Measurements from ENCODE around the gene ZNF124.

DNA sequence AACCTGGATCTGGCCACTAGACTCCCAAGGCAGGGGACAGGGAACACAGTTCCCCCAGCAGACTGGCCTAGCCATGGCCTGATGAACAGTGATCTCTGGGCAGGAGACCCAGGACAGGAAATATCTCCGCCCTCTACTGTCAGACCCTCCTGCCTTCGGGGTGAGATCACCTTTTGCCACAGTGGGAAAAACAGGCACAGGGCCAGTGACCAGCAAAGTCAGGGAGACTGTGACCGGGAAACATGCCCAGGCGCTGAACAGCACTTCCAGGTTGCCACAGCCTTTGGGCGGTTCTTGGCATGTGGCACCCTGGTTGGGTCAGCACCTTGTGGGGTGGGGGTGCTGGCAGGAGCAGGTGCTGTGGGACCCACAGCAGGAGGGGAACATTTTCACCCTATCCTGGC is 58.7 kb downstream of the ZNF124 start:
- TF ChIP-seq EZH2phosphoT487 (IDR thresholded peaks at IDR 0.05; ENCODE audit: low read depth, severe bottlenecking, unreplicated experiment), result no peak
- TF ChIP-seq, protein P1, sequence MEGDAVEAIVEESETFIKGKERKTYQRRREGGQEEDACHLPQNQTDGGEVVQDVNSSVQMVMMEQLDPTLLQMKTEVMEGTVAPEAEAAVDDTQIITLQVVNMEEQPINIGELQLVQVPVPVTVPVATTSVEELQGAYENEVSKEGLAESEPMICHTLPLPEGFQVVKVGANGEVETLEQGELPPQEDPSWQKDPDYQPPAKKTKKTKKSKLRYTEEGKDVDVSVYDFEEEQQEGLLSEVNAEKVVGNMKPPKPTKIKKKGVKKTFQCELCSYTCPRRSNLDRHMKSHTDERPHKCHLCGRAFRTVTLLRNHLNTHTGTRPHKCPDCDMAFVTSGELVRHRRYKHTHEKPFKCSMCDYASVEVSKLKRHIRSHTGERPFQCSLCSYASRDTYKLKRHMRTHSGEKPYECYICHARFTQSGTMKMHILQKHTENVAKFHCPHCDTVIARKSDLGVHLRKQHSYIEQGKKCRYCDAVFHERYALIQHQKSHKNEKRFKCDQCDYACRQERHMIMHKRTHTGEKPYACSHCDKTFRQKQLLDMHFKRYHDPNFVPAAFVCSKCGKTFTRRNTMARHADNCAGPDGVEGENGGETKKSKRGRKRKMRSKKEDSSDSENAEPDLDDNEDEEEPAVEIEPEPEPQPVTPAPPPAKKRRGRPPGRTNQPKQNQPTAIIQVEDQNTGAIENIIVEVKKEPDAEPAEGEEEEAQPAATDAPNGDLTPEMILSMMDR (IDR thresholded peaks at IDR 0.05; ENCODE audit: poor library complexity), result no peak
- no peak for TF ChIP-seq EZH2 (IDR thresholded peaks at IDR 0.05; ENCODE audit: borderline replicate concordance)

Measured in hepatocyte (in vitro differentiated cells).